Activated T-cell treated with anti-CD3 and anti-CD28 coated beads for 24 hours (primary cell): ENCODE data around the gene RNF145.
A peak's percentile ranks its signal among the peaks of the same experiment; 100 is the strongest.

ENCODE experiments used
- DNase-seq: peaks from one replicate; pipeline ENCODE4 v3.0.0-alpha.2; 2020; ENCODE audit warnings: low read depth

Gene RNF145

GRCh38 chr5:159218595-159219023 is 9.3 kb upstream of the RNF145 start:
- DNase-seq: no peak

- DNase-seq: no peak
Measured at GRCh38 chr5:159217236-159217635, 7.9 kb upstream of the RNF145 start.

- no peak for DNase-seq
Measured at GRCh38 chr5:159216454-159216853, 7.1 kb upstream of the RNF145 start.

GRCh38 chr5:159215886-159216285 is 6.5 kb upstream of the RNF145 start:
- DNase-seq: no peak

GRCh38 chr5:159214486-159215271 is 5.3 kb upstream of the RNF145 start:
- no peak for DNase-seq

GRCh38 chr5:159212657-159213462 is 3.5 kb upstream of the RNF145 start:
- no peak for DNase-seq

GRCh38 chr5:159211729-159212174 is 2.4 kb upstream of the RNF145 start:
- no peak for DNase-seq

GRCh38 chr5:159210846-159211245 is 1.5 kb upstream of the RNF145 start:
- no peak for DNase-seq

- no peak for DNase-seq
Measured at GRCh38 chr5:159210210-159210661, 883 bp upstream of the RNF145 start.

- no peak for DNase-seq
Measured at GRCh38 chr5:159208514-159209437, 577 bp downstream of the RNF145 start.

- DNase-seq: peak; percentile 67
Measured at GRCh38 chr5:159207686-159208513, 1.5 kb downstream of the RNF145 start.

GRCh38 chr5:159207222-159207685 is 2.1 kb downstream of the RNF145 start:
- DNase-seq: no peak

- DNase-seq: no peak
Measured at GRCh38 chr5:159206818-159207217, 2.5 kb downstream of the RNF145 start.

GRCh38 chr5:159206368-159206767 is 3.0 kb downstream of the RNF145 start:
- DNase-seq: no peak

- DNase-seq: no peak
Measured at GRCh38 chr5:159203351-159203750, 6.0 kb downstream of the RNF145 start.

GRCh38 chr5:159202151-159202550 is 7.2 kb downstream of the RNF145 start:
- DNase-seq: no peak

GRCh38 chr5:159199780-159200179 is 9.6 kb downstream of the RNF145 start:
- no peak for DNase-seq

GRCh38 chr5:159199225-159199624 is 10.1 kb downstream of the RNF145 start:
- DNase-seq: no peak

GRCh38 chr5:159198063-159199036 is 11.0 kb downstream of the RNF145 start:
- no peak for DNase-seq

- no peak for DNase-seq
Measured at GRCh38 chr5:159195775-159196174, 13.6 kb downstream of the RNF145 start.
